Hematopoietic multipotent progenitor cell treated with erythropoietin and hydrocortisone succinate and interleukin-3 and kit ligand, for 4 days (in vitro differentiated cells): ENCODE data around the gene FRMD4A.

ENCODE experiments used
- DNase-seq: peaks from one replicate; pipeline ENCODE4 v3.0.0-alpha.2; 2015

FRMD4A gene

DNA sequence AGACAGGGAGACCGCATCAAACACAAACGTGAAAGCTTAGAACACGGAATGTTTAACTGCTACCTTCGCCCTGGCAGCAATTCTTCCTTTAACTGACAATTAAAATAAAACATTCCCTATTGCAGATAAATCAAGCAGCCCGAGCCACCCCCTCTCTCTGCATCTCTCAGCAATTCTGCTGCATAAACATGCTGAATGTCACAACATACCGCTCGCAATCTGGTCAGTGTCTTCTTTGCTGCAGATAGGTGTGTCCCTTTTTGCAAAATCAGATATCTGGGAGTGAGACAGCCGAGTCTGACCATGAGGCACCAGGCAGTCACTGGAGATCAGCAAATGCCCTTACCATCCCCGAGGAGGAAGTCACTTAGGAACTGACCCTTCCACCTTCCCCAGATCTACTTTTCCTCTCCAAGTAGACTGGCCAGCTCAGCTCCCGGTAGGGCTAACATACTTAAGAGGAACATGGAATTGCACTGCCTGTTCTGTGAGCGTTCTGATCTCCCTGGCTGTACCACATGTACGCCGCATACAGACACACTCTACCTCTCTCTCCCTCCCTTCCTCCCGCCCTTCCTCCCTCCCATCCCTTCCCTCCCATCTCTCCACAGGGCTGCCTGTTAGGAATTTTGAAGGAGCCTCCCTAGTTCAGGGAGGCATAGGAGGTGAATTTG is at the start of gene FRMD4A:
Gene FRMD4A, minus strand, starts transcription at position 537 of the 674 bp plus-strand sequence.
- no peak for DNase-seq

- no peak for DNase-seq
These were observed 49.0 kb upstream of the FRMD4A start for GRCh38 chr10:14379556-14380280.

- DNase-seq: peak; percentile 5
These were observed 47.8 kb upstream of the FRMD4A start for GRCh38 chr10:14378387-14378960.

- no peak for DNase-seq
These were observed 47.0 kb upstream of the FRMD4A start for GRCh38 chr10:14377591-14378175.

DNA sequence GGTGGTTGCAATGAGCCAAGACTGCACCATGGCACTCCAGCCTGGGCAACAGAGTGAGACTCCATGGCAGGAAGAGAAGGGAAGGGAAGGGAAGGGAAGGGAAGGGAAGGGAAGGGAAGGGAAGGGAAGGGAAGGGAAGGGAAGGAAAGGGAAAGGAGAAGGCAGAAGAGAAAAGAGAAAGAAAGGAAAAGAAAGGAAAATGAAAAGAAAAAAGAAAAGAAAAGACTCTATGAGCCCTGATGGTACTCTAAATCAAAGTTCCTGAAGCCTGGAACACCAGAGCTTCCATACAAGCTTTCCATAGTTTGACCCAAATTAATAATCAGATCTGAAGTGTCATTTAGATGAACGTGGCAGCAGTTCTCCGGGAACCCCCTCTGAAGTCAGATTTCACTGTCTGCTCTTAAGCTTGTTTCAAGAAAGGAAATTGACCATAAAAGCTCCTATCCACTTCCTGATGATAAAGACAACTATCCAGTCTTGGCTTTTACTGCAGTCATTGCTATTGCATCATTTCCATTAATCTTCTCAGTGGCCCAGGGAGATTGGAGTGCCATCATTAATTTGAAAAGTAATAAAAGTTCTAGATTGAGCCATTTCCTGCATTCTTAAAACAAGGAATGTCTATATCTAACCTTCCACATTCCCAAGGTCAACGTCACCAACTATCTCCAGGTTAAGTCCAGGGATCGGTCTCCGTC is 44.2 kb upstream of the FRMD4A start:
- DNase-seq: no peak

GRCh38 chr10:14372606-14373005 is 41.9 kb upstream of the FRMD4A start:
- DNase-seq: no peak

DNA sequence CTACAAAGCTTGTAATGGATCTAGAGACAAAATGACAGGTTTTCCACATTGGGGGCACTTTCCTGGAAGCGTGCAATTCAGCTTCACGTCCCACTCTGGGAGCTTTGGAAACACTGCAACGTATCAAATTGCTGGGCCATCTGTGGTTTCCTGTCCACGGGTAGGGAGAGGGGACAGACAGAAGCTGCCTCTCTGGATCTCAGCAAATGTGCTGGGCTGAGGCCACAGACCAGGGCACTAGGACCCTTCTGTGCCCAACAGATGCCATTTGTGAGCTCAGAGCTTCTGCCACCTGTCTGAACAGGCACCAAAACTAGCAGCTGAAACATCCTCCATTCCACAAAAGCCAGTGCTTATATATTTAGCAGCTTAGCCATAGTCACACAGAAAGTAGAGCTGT is 40.9 kb upstream of the FRMD4A start:
- DNase-seq: no peak

GRCh38 chr10:14370894-14371293 is 40.2 kb upstream of the FRMD4A start:
- DNase-seq: no peak

- DNase-seq: no peak
These were observed 39.2 kb upstream of the FRMD4A start for GRCh38 chr10:14369906-14370305.

DNA sequence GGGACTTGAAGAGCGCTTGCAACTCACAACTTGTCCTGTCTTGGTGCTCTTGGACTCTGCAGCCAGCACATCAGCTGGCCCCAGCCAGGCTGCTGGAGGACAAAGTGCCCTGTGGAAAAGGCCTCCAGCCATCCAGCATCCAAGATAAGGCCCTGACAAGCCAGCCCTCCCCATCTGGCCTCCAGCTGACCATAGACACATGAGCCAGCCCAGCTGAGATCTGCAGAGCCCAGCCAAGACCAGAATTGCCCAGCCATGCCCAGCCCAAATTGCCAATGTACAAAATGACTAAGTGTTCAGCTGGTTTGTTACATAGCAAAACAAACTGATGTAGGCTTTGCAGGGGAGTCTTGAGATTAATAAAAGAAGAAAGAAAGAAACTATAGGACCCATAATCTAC is 36.0 kb upstream of the FRMD4A start:
- no peak for DNase-seq

GRCh38 chr10:14365266-14365665 is 34.5 kb upstream of the FRMD4A start:
- DNase-seq: no peak

GRCh38 chr10:14362104-14362503 is 31.4 kb upstream of the FRMD4A start:
- no peak for DNase-seq

- DNase-seq: no peak
These were observed 30.2 kb upstream of the FRMD4A start for GRCh38 chr10:14360961-14361360.

GRCh38 chr10:14360515-14360914 is 29.8 kb upstream of the FRMD4A start:
- DNase-seq: no peak

DNA sequence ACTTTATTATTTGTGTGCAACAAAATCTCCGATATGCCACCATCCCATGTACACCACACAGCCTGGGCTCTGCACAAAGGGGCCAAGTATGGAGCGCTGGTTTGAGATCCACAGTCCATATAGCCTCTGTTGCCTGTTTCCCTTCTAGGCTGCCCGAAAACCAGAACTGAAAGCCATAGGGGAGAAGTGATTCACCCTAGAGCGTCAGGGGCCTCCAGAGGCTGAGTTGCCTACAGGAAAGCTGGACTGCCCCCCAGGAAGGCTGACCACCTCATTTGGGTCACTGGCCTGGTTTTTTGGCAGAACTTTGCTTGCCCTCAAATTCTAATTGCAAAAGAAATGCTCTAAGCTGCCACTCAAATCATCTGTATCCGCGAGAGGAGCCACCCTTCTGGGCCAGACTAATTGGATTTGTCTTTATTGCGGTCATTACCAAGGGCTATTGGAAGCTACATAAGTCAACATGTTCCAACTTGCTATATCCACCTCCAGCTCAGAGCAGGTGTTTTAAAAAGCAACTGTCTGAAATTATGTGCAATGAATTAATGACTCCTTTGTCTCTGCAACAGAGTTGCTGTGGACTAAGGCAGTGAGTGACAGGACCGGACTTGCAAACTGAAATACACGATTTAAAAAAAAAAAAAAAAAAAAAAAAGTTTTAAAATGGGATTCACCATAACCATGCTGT is 28.3 kb upstream of the FRMD4A start:
- DNase-seq: no peak

DNA sequence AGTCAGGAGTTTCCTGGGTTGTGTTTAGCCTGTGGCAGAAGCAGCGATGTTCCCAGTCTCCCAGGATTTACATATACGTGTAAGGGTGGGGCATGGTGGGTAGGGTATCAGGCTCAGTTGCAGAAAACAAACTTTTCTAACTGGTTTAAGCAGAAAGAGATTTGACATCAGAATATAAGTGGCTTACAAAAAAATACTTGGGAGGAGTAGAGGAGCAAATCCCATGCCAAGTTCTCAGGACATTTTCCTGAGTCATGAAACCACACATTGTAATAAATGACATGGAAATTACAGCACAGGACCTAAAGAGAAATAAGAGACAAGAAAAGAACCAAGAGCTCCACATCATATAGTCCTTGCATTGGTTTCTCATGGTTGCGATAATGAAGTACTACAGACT is 26.2 kb upstream of the FRMD4A start:
- no peak for DNase-seq

DNA sequence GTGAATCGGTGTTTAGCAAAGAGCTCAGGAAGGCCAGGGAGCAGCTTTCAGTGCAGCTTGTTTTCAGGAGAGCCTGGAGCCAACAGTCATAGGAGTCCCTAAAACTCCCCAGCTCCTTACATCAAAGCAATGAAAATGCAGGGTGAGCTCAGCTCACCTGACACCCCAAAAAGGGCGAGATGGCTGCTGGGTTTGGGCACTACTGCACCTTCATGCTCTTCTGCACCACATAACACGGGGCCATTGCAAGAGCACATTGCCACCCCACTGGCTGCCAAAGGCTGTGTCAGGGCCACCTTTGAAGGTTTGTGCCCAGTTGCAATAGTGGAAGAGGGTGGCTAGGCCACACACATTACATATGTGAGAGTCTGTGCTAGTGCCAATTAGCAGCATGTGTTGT is 25.0 kb upstream of the FRMD4A start:
- DNase-seq: no peak

DNA sequence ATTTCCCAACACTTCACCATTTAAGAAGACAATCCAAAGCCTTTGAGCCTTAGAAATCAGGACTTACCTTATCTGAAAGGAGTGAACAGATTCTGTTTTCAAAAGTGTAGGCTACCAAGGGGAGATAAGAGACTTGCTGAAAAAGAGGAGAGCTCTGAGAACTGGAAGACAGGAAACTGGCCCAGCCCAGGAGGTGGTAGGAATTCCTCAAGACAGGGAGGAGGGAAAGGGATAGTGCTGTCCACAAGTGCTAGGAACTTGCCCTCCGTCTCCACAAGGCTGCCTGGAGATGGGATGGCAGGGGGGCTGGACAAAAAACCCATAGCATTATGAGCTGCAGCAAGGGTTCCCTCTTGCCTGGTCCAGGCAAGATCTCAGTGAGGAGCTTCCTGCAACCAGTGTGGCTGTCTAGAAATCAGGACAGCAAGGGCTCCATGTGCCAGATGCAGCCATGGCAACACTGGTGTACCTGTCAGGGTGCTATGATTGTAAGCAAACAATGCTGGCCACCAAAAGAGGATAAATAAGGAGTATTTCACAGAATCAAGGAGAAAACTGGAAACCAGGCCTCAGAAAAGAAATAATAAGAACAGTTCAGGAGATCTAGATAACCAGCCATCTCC is 22.7 kb upstream of the FRMD4A start:
- DNase-seq: no peak

- no peak for DNase-seq
These were observed 19.3 kb upstream of the FRMD4A start for GRCh38 chr10:14350006-14350405.

DNA sequence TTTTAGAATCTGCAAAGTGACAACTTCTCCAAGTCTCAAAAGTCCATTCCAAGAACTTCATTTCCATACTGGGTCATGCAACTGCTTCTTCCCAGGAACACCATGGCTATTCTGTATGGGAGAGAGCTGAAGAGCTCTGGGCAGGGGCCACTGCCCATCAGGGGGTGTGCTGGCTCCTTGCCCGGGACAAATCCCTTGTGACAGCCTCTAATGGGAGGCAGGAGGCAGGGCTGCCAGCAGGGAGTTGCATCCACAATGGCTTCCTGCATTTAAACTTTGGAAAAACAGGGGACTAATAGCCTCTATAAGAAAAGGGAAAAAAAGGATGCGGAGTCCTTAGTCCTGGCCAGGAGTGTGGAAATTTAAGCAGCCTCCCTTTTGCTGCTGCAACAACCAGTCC is 18.4 kb upstream of the FRMD4A start:
- DNase-seq: no peak

DNA sequence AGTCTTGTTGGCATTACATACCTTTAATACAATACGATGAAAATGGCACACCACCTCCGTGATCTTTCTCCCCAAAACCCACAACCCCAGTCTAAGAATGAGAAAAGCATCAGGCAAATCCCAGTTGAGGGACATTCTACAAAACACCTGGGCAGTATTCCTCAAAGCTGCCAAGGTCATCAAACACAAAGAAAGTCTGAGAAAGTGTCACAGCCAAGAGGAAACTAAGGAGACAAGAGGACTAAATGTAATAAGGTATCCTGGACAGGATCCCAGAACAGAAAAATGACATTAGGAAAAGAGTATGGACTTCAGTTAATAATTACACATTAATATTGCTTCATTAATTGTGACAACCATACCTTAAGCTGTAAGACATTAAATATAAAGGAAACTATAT is 14.5 kb upstream of the FRMD4A start:
- DNase-seq: no peak

GRCh38 chr10:14340051-14340744 is 9.5 kb upstream of the FRMD4A start:
- DNase-seq: no peak
